Adrenal gland (tissue), 12 donors: ENCODE measurements around the gene JAML. TPM values are rescaled to one million over a fixed set of nuclear protein-coding genes. Genes with fewer than 3 reads are reported as not detected.

ENCODE experiments used
- DNase-seq, 7 donors: peaks; one replicate each; pipeline ENCODE4 v3.0.0-alpha.2; 2019 to 2020
- H3K27ac ChIP-seq, 5 donors: fragments of 200-600 bp; sonication (generic) in 4 of 5; 1 replicate in 3 of 5; 2 replicates in 2 of 5; pipeline versions ENCODE4 v1.5.1 to v1.8.0; 2016 to 2020; ENCODE audit warnings: mild to moderate bottlenecking in 1 of 5
- H3K27me3 ChIP-seq: fragments of 200-600 bp; 2 replicates; pipeline ENCODE4 v1.8.0; 2021
- H3K36me3 ChIP-seq, 2 donors: fragments of 200-600 bp; replicated peaks in 1 of 2; 1 replicate in 1 of 2; 2 replicates in 1 of 2; pipeline versions ENCODE4 v1.5.1 to v1.8.0; 2018 to 2022
- H3K4me1 ChIP-seq, 2 donors: fragments of 200-600 bp; replicated peaks in 1 of 2; 1 replicate in 1 of 2; 2 replicates in 1 of 2; pipeline versions ENCODE4 v1.5.1 to v1.8.0; 2018 to 2021
- H3K4me3 ChIP-seq, 4 donors: fragments of 200-600 bp; sonication (generic) in 3 of 4; one replicate each; pipeline ENCODE4 v1.5.1; 2016 to 2018
- H3K9me3 ChIP-seq, 3 donors: fragments of 200-600 bp; sonication (generic) in 1 of 3; replicated peaks in 1 of 3; 1 replicate in 2 of 3; 2 replicates in 1 of 3; pipeline versions ENCODE4 v1.5.1 to v1.8.0; 2016 to 2021
- POLR2A ChIP-seq, 2 donors: fragments of 450-650 bp; IDR thresholded peaks; one replicate each; pipeline ENCODE4 v1.6.1; 2017; ENCODE audit warnings: antibody characterized with exemption in 2 of 2, mild to moderate bottlenecking in 2 of 2, moderate library complexity in 1 of 2
- WGBS, 4 donors: extraction: QIAGEN DNeasy Blood & Tissue Kit in 2 of 4; methylation state at CpG; one replicate each; pipeline versions ENCODE4 v1.1.5 to v1.1.7; 2013 to 2017; 5-methylcytosine and 5-hydroxymethylcytosine counted together
- intact Hi-C, 2 donors: fragments of 100-400 bp; cut with DNase I; formaldehyde crosslinking; loops; one replicate each; pipeline versions ENCODE4 v1.14.1 to v1.15.0; 2022 to 2023
- polyA plus RNA-seq, 3 donors: library from polyadenylated mRNA; stranded (reverse); fragments of 200-250 nt in 2 of 3; fragments of 350-450 nt in 1 of 3; fragmentation: Illumina TruSeq in 1 of 3; extraction: RNeasy Lipid Tissue Mini Kit (QIAGEN cat#74804) in 1 of 3; gene quantifications; one replicate each; pipeline ENCODE4 v1.2.3, GENCODE V29; 2013 to 2014
- total RNA-seq, 9 donors: library from RNA; depleted of rRNA in 4 of 9; stranded (reverse); fragments of >200 nt in 4 of 9; fragments of 120-200 nt in 1 of 9; fragmentation: NEBNext Ultra II Directional in 1 of 9; extraction: Animal tissue kit (Norgen Biotek cat#: 25700) in 1 of 9; gene quantifications; one replicate each; pipeline versions ENCODE4 v1.1.0 to v1.2.4, GENCODE V29; 2013 to 2023
- TF ChIP-seq, protein P1 (sequence below), 6 experiments: fragments of 450-650 bp in 4 of 6; fragments of 200-600 bp in 2 of 6; sonication (generic) in 1 of 6; IDR thresholded peaks; 1 replicate in 5 of 6; 2 replicates in 1 of 6; pipeline versions ENCODE4 v1.5.1 to v1.8.0; 2016 to 2021; ENCODE audit warnings: antibody characterized with exemption in 6 of 6, mild to moderate bottlenecking in 2 of 6, moderate library complexity in 1 of 6
- donor health status: healthy with polysubstance abuse.
- donor health status: Bipolar disorder and iron deficiency.
- donor health status: DM: yes; HTN: yes; CAD: no.
- donor health status: DM: no; HTN: no; CAD: no.
- donor health status: DM: no; HTN: no; CAD: no.
- donor health status: DM: yes; HTN: yes; CAD: no.

The JAML gene
- total and polyA plus RNA-seq, 12 donors, result 1.8 to 13.9 (median 4.5) TPM

GRCh38 chr11:118148856-118149255, 76.0 kb downstream of the JAML start:
- Histone ChIP-seq H3K27ac (no peak overlapping the region), H3K36me3 (no peaks in the 10 kb centered on the region), H3K27me3 (peaks cover 16% of the 10 kb centered on the region), H3K9me3 (no peaks in the 10 kb centered on the region), H3K4me3 (no peak overlapping the region), H3K4me1 (peaks cover 0 to 10% of the 10 kb centered on the region in 2 donors)
- intact Hi-C loops, result loop anchor here in 1 of 2 donors (5.0 kb wide), 1 partner anchor 203 kb away; no protein-coding TSS in a partner anchor
- TF ChIP-seq, protein P1, sequence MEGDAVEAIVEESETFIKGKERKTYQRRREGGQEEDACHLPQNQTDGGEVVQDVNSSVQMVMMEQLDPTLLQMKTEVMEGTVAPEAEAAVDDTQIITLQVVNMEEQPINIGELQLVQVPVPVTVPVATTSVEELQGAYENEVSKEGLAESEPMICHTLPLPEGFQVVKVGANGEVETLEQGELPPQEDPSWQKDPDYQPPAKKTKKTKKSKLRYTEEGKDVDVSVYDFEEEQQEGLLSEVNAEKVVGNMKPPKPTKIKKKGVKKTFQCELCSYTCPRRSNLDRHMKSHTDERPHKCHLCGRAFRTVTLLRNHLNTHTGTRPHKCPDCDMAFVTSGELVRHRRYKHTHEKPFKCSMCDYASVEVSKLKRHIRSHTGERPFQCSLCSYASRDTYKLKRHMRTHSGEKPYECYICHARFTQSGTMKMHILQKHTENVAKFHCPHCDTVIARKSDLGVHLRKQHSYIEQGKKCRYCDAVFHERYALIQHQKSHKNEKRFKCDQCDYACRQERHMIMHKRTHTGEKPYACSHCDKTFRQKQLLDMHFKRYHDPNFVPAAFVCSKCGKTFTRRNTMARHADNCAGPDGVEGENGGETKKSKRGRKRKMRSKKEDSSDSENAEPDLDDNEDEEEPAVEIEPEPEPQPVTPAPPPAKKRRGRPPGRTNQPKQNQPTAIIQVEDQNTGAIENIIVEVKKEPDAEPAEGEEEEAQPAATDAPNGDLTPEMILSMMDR (IDR thresholded peaks at IDR 0.05), result no peak
- TF ChIP-seq POLR2A (IDR thresholded peaks at IDR 0.05), result no peak
- 70 to 86% (median 82%) methylated on average over 2 of the region's 2 CpGs for WGBS, 4 donors
- no peak for DNase-seq

GRCh38 chr11:118148240-118148639, 76.6 kb downstream of the JAML start:
- DNase-seq, result no peak
- H3K4me1 ChIP-seq, result peaks cover 0 to 9% of the 10 kb centered on the region in 2 donors
- TF ChIP-seq, protein P1 (IDR thresholded peaks at IDR 0.05), result no peak
- no peak for TF ChIP-seq POLR2A (IDR thresholded peaks at IDR 0.05)
- H3K4me3 ChIP-seq, result no peak overlapping the region
- no peaks in the 10 kb centered on the region for H3K9me3 ChIP-seq
- H3K27me3 ChIP-seq, result peaks cover 17% of the 10 kb centered on the region
- no peaks in the 10 kb centered on the region for H3K36me3 ChIP-seq
- intact Hi-C loops, result loop anchor here in 1 of 2 donors (5.0 kb wide), 1 partner anchor 204 kb away; no protein-coding TSS in a partner anchor
- H3K27ac ChIP-seq, result no peak overlapping the region
- 81 to 88% (median 82%) methylated on average over 7 to 8 of the region's 8 CpGs for WGBS, 4 donors

- Histone ChIP-seq H3K9me3 (no peaks in the 10 kb centered on the region), H3K4me1 (peaks cover 0 to 3% of the 10 kb centered on the region in 2 donors), H3K27me3 (peaks cover 21% of the 10 kb centered on the region), H3K4me3 (no peak overlapping the region), H3K27ac (no peak overlapping the region), H3K36me3 (no peaks in the 10 kb centered on the region)
- 63 to 87% (median 68%) methylated on average over 3 of the region's 3 CpGs for WGBS, 4 donors
- no peak for DNase-seq
- intact Hi-C loops, result loop anchor here (2.0 to 5.0 kb wide), 2 partner anchors 21 to 205 kb away; no protein-coding TSS in a partner anchor
- TF ChIP-seq POLR2A (IDR thresholded peaks at IDR 0.05), result no peak
- TF ChIP-seq, protein P1 (IDR thresholded peaks at IDR 0.05), result no peak
Observed at GRCh38 chr11:118147502-118147901, 77.3 kb downstream of the JAML start.

DNA sequence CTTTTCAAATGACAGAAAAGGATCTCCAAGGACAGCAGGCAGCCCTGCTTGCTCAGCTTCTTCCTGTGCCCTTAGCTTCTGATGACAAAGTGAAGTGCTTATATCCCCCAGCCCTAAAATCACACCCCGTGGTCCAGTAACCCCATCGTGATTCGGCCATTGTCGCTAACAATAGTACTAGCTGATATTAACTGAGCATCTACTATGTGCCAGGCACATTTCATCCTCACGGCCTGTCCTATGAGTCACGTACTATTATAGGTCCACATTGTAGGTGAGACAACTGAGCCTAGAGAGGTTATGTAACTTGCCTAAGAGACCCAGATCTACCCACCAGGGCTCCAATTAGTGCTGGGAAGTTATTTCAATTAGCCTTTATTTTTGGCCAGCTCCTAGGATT, 78.3 kb downstream of the JAML start:
- Histone ChIP-seq H3K4me3 (no peak overlapping the region), H3K4me1 (no peaks in the 10 kb centered on the region), H3K27ac (no peak overlapping the region), H3K27me3 (peaks cover 21% of the 10 kb centered on the region), H3K9me3 (no peaks in the 10 kb centered on the region), H3K36me3 (no peaks in the 10 kb centered on the region)
- intact Hi-C loops, result loop anchor here (2.0 to 5.0 kb wide), 2 partner anchors 22 to 206 kb away; no protein-coding TSS in a partner anchor
- no peak for TF ChIP-seq POLR2A (IDR thresholded peaks at IDR 0.05)
- TF ChIP-seq, protein P1 (IDR thresholded peaks at IDR 0.05), result no peak
- DNase-seq, result no peak
- 85 to 96% (median 88%) methylated on average over 6 of the region's 6 CpGs for WGBS, 4 donors
